Measurements from ENCODE around the gene ZMYM2. TPM values are rescaled to one million over a fixed set of nuclear protein-coding genes. Genes with fewer than 3 reads are reported as not detected.
A peak's percentile ranks its signal among the peaks of the same experiment; 100 is the strongest.

Gene ZMYM2
- total and polyA plus RNA-seq, 2 of the 13 experiments (the other 11 are each of a cell fraction or from before 2014, with no cell fraction given): 22.4 to 40.8 TPM

DNA sequence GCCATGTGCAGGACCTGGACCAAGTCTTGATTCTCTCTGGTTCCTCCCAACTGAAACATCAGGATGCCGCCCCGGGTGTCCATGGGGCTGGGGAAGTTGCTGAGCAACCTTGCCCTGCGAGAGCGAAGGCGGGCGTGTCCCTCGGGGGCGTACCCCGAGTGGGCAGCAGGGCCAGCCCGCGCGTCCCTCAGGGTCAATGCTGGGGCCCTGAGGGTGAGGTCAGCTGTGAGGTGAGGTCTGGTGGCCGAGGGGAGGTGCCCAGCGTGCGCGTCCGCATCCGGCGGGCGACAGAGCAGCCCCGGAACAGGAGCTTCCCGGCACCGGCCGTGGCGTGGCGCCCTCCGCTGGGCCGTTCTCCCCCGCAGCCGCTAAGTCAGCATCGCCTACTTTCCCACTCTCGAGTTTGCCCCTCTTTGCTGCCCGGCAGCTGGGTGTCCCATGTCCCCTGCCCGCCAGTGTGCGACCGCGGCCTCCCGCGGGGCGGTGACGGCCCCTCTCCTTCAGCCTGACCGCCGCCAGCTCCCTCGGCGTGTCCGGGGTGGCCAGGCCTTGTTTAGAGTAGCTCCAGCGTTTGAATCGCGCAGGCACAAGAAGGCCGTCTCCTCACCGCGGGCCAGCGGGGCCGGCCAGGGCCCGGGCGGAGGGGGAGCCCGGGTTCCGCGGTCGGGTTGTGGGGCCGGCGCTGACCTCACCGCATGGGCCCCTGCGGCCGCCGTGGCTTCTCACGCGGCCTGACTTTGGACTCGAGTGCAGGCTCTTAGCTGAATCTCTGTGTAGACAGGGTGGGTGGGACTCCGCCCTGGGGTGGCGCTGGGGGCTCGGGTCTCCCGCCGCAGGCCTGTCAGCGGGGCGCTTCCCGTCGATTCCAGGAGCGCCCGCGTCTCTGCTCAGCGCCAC lies 169.3 kb downstream of the ZMYM2 start (continued):
- TF ChIP-seq, protein P1, sequence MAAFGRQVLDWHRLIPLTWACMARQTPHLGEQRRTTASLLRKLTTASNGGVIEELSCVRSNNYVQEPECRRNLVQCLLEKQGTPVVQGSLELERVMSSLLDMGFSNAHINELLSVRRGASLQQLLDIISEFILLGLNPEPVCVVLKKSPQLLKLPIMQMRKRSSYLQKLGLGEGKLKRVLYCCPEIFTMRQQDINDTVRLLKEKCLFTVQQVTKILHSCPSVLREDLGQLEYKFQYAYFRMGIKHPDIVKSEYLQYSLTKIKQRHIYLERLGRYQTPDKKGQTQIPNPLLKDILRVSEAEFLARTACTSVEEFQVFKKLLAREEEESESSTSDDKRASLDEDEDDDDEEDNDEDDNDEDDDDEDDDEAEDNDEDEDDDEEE (CRISPR knock-in tag; IDR thresholded peaks at IDR 0.05): no peak
- TF ChIP-seq ZNF260 (CRISPR knock-in tag; IDR thresholded peaks at IDR 0.05; ENCODE audit: borderline replicate concordance, low read depth): no peak
- TF ChIP-seq ZSCAN31 (CRISPR knock-in tag; IDR thresholded peaks at IDR 0.05; ENCODE audit: low read depth): peak; percentile 21; the same call in 1 of the 2 replicates
- TF ChIP-seq ZNF891 (CRISPR knock-in tag; IDR thresholded peaks at IDR 0.05): peak; percentile 85
- TF ChIP-seq FOXP4 (CRISPR knock-in tag; IDR thresholded peaks at IDR 0.05): 0 out of 2 replicates have a peak, but pooled peaks have one; percentile 31
- TF ChIP-seq ZNF784 (CRISPR knock-in tag; IDR thresholded peaks at IDR 0.05; ENCODE audit: borderline replicate concordance): peak; percentile 54
- no peak for TF ChIP-seq ZNF878 (CRISPR knock-in tag; IDR thresholded peaks at IDR 0.05)
- TF ChIP-seq DZIP1 (CRISPR knock-in tag; IDR thresholded peaks at IDR 0.05): peak; percentile 56; the same call in 1 of the 2 replicates
- TF ChIP-seq, protein P2, sequence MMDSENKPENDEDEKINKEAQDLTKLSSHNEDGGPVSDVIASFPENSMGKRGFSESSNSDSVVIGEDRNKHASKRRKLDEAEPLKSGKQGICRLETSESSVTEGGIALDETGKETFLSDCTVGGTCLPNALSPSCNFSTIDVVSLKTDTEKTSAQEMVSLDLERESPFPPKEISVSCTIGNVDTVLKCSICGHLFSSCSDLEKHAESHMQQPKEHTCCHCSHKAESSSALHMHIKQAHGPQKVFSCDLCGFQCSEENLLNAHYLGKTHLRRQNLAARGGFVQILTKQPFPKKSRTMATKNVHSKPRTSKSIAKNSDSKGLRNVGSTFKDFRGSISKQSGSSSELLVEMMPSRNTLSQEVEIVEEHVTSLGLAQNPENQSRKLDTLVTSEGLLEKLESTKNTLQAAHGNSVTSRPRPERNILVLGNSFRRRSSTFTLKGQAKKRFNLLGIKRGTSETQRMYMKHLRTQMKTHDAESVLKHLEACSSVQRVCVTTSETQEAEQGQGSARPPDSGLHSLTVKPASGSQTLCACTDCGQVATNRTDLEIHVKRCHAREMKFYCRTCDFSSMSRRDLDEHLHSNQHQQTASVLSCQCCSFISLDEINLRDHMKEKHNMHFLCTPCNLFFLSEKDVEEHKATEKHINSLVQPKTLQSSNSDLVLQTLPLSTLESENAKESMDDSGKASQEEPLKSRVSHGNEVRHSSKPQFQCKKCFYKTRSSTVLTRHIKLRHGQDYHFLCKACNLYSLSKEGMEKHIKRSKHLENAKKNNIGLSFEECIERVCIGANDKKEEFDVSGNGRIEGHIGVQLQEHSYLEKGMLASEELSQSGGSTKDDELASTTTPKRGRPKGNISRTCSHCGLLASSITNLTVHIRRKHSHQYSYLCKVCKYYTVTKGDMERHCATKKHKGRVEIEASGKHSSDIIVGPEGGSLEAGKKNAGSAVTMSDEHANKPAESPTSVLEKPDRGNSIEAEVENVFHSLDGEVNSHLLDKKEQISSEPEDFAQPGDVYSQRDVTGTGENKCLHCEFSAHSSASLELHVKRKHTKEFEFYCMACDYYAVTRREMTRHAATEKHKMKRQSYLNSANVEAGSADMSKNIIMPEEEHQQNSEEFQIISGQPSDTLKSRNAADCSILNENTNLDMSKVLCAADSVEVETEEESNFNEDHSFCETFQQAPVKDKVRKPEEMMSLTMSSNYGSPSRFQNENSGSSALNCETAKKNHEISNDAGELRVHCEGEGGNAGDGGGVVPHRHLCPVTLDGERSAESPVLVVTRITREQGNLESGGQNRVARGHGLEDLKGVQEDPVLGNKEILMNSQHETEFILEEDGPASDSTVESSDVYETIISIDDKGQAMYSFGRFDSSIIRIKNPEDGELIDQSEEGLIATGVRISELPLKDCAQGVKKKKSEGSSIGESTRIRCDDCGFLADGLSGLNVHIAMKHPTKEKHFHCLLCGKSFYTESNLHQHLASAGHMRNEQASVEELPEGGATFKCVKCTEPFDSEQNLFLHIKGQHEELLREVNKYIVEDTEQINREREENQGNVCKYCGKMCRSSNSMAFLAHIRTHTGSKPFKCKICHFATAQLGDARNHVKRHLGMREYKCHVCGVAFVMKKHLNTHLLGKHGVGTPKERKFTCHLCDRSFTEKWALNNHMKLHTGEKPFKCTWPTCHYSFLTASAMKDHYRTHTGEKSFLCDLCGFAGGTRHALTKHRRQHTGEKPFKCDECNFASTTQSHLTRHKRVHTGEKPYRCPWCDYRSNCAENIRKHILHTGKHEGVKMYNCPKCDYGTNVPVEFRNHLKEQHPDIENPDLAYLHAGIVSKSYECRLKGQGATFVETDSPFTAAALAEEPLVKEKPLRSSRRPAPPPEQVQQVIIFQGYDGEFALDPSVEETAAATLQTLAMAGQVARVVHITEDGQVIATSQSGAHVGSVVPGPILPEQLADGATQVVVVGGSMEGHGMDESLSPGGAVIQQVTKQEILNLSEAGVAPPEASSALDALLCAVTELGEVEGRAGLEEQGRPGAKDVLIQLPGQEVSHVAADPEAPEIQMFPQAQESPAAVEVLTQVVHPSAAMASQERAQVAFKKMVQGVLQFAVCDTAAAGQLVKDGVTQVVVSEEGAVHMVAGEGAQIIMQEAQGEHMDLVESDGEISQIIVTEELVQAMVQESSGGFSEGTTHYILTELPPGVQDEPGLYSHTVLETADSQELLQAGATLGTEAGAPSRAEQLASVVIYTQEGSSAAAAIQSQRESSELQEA (CRISPR knock-in tag; IDR thresholded peaks at IDR 0.05; ENCODE audit: not compliant biosample characterization): peak; percentile 90
